HG02852 (cell line): ENCODE results near the gene SIDT2.

Experiments used
- ATAC-seq: cut with Tn5 transposase; IDR thresholded peaks from one replicate; pipeline ENCODE4 v1.9.1; 2021; ENCODE audit warnings: mild to moderate bottlenecking, moderate library complexity; ENCODE audit not compliant: unreplicated experiment

SIDT2 gene

DNA sequence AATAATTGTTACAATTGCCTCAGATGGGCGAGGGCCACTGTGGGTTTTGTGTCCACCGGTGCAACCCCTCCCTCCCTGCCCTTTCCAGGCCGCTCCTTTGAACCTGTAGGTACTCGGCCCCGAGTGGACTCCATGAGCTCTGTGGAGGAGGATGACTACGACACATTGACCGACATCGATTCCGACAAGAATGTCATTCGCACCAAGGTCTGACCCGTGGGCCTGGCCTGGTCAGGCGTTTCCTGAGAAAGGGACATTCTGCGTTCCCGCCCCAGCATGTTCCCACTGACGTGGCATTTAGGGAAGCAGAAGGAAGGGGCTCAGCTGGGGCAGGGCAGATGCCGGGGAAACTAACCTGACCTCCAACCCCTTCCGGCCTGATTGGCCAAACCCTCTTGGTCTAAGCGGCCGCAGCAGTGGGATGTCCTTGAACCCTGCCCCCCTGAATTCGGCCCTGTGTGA lies 10.1 kb downstream of the SIDT2 start:
- no peak for ATAC-seq

DNA sequence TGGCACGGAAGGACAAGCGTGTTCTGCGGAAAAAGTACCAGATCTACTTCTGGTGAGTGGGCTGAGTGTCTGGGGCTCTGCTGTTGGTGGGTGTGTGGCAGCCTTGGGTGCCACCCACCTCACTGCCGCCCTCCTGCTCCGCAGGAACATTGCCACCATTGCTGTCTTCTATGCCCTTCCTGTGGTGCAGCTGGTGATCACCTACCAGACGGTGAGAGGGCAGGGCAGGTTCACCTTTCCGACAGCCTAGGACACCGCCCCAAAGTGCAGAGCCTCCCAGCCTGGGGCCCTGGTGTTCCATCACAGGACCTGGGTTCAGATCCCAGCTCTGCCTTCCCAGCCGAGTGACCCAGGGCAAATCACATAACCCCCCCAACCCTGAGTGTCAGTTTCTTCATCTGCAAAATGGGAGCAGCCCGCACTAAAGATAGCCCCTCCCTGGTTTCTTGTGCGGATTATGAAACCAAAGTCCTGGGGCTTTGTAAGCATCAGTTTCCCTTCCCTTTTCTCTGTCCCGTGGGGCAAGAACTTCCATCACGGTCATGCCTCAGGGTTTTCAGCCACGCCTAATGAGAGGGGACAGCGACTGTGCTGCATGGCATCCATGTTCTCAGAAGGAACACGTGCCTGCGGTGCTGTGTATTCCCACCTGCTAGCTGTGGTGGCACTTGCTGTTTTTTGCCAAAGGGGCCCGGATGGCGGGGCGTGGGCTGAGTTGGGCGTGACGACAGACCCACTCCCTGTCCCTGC lies 10.8 kb downstream of the SIDT2 start:
- ATAC-seq: peak; percentile 67

DNA sequence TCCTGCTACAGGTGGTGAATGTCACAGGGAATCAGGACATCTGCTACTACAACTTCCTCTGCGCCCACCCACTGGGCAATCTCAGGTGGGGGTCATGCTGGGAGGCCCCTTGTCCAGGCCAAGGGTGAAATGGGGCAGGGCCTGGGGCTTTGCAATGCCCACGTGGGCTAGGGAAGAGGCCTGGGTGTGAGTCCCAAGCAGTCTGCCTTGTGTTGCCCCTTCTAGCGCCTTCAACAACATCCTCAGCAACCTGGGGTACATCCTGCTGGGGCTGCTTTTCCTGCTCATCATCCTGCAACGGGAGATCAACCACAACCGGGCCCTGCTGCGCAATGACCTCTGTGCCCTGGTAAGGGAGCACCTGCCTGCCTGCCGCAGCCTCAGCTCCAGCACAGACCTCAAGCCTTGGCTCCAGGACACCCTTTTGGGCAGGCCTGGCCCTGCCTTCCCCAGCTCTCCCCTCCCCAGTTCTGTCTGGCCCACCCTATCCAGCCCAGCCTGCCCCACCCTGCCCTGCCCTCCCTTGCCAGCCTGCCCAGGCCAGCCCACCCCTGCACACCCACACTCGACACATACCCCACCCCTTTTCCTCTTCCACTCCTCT lies 11.5 kb downstream of the SIDT2 start:
- no peak for ATAC-seq

DNA sequence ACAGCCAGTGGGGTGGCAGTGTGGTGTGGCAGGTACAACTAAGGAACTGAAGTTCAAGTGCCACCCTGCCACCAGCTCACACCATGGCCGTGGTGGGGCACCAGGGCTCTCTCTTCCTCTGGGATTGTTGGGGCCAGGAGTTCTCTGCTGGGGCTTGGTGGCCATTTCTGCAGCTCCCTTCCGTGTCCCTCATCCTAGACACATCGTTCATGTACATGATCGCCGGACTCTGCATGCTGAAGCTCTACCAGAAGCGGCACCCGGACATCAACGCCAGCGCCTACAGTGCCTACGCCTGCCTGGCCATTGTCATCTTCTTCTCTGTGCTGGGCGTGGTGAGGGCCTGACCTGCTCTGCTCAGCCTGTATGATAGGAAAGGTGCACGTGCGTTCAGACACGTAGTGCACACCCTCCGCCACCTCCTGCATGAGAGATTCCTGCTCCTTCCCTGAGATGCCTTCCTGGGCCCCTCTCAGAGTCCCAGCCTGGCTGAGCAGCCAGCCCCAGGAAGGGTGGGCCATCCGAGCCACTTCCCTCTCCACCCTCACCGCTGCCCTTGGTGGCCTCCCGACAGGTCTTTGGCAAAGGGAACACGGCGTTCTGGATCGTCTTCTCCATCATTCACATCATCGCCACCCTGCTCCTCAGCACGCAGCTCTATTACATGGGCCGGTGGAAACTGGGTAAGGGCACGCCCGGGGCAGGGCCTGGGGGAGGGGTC lies 13.3 kb downstream of the SIDT2 start:
- ATAC-seq: no peak

DNA sequence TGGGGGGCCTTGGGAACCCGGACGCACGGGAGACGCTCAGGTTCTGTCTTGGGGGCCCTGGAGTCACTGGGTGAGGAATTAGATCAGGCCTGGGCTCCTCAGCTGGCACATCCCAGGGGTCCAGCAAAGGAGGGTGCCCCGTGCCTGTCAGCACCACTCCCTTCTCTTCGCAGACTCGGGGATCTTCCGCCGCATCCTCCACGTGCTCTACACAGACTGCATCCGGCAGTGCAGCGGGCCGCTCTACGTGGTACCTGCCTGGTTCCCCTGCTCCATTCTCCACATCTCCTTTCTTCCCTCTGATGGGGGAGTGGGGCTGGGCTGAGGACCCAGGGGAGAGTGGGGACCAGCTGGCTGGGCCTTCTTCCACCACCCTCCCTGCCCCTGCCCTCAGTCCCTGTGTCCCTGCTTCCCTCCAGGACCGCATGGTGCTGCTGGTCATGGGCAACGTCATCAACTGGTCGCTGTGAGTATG lies 13.9 kb downstream of the SIDT2 start:
- ATAC-seq: no peak

DNA sequence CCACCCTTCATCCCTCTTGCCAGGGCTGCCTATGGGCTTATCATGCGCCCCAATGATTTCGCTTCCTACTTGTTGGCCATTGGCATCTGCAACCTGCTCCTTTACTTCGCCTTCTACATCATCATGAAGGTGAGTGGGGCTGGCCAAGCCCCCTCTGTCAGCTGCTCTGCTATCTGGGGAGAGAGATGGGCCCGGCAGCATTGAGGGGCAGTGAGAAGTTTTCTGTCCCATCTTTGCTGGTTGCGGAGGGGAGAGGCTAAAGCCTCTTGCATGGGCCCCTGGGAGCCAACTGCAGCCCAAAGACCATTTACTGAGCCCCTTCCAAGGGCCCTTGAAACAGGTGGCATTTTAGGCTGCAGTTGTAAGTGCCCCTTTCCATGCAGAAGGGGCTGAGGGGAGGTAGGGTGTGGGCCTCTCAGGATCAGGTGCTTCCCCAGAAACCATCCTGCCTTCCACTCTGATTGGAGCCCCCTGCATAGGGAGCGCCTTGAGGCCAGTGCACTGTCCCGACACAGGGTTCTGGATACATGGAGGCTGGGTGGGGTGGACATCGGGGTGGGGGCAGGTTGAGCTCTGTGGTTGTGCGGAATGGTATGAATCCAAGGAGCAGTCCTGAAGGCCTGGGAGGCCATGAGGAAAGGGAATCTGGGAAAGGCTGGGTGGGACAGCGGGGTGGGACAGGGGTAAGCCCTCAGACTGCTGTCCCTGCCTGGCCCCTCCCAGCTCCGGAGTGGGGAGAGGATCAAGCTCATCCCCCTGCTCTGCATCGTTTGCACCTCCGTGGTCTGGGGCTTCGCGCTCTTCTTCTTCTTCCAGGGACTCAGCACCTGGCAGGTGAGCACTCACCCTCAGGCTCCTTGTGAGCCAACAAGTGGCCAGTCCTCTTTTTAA lies 14.8 kb downstream of the SIDT2 start:
- no peak for ATAC-seq

DNA sequence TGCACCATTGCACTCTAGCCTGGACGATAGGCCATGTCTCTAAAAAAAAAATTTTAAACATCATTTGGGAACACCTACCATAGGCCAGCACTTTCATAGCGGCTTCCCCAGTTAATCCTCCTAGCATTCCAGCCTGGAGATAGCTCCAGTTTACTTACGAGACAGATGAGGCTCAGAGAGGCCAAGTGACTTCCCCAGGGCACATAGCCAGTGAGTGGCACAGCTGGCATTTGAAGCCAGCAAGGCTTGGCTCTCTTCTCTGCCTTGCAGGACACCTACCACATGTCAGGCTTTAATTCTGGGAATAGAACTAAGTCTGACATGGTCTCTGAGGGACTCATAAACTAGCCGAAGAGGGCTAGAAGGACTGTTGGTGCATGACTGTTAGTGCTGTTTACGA lies 15.7 kb downstream of the SIDT2 start:
- no peak for ATAC-seq

DNA sequence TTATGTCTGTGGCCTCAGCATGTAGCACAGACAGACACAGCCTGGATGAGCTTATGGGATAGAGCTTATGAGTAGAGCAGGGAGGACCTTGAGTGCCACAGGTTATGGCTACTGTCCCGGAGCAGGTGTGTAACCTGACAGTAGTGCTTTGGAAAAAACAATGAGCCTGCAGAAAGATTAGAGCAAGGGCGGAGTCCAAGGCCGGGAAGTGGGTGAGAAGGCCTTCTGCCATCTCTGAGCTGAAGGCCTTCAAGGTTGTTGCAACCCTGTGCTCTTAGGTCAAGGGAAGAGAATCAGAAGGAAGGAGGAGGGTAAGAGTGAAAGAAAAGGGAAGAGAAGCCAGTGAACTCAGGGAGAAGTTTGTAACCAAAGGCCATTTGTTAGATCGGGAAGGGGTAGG lies 16.7 kb downstream of the SIDT2 start:
- ATAC-seq: no peak

DNA sequence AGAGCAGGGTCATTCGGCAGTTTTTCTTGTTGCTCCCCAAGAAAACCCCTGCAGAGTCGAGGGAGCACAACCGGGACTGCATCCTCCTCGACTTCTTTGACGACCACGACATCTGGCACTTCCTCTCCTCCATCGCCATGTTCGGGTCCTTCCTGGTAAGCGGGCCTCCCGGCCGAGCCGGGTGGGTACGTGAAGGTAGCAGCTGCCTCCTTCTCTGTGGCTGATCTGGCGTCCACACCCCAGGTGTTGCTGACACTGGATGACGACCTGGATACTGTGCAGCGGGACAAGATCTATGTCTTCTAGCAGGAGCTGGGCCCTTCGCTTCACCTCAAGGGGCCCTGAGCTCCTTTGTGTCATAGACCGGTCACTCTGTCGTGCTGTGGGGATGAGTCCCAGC lies 17.2 kb downstream of the SIDT2 start:
- no peak for ATAC-seq

DNA sequence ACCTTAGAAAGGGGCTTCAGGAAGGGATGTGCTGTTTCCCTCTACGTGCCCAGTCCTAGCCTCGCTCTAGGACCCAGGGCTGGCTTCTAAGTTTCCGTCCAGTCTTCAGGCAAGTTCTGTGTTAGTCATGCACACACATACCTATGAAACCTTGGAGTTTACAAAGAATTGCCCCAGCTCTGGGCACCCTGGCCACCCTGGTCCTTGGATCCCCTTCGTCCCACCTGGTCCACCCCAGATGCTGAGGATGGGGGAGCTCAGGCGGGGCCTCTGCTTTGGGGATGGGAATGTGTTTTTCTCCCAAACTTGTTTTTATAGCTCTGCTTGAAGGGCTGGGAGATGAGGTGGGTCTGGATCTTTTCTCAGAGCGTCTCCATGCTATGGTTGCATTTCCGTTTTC lies 18.5 kb downstream of the SIDT2 start:
- ATAC-seq: no peak

DNA sequence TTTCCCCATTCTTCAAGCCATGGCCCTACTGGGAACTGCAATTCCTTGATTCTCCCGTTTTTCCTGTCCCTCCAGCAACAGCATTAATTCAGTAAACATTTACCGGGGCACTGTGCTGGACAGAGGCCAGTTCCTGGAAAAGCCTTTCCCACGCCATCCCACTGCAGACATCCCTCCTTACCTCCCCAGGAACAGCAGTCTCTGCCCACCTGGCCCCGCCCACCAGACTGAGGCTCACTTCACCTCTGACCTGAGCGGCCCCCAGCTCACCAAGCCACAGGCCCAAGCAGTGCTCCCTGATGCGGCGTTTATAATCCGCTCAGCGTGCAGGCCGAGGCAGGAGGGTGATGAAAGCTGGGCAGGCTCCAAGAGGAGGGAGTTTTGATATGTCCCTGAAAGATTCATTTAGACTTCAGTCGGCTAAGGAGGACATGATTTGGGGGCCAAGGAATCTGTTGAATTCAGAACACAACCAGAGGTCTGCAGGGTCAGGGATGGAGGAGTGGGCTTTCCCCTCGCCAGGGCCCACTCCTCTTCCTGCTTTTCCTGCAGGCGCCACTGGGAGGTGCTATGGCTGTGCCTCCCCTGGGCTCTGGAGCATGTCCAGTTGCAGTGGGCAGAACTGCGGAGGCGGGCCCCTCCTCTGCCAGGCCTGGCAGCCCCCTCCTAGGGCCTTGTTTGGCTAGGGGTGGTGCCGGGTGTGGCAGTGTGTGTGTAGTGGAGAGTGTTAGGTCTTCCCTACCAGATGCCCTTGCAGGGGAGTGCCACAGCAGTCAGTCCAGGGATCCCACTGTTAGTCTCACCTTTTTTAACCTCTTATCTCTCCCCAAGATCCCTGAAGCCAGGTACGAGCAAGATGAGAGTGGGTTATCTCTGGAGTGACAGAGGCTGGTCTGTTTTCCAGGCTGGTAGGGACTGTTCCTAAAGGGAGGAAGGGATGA lies 19.2 kb downstream of the SIDT2 start:
- ATAC-seq: no peak

DNA sequence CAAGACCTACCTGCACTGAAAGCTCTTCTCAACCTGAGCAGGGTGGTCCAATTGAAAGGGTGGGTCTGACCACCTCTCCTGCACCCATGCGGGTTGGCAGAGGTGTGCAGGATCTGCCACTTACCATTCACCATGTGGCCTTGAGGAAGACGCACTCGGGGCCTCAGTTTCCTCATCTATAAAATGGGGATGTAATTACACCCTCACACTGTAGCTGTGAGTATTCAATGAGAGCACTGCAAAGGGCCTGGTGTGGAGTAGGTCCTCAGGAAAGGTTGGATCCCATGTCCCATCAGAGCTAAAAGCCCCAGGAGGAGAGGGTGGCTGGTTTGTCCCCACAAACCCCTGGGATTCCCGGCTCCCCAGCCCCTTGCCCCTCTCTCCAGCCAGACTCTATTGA lies 20.1 kb downstream of the SIDT2 start:
- ATAC-seq: no peak

DNA sequence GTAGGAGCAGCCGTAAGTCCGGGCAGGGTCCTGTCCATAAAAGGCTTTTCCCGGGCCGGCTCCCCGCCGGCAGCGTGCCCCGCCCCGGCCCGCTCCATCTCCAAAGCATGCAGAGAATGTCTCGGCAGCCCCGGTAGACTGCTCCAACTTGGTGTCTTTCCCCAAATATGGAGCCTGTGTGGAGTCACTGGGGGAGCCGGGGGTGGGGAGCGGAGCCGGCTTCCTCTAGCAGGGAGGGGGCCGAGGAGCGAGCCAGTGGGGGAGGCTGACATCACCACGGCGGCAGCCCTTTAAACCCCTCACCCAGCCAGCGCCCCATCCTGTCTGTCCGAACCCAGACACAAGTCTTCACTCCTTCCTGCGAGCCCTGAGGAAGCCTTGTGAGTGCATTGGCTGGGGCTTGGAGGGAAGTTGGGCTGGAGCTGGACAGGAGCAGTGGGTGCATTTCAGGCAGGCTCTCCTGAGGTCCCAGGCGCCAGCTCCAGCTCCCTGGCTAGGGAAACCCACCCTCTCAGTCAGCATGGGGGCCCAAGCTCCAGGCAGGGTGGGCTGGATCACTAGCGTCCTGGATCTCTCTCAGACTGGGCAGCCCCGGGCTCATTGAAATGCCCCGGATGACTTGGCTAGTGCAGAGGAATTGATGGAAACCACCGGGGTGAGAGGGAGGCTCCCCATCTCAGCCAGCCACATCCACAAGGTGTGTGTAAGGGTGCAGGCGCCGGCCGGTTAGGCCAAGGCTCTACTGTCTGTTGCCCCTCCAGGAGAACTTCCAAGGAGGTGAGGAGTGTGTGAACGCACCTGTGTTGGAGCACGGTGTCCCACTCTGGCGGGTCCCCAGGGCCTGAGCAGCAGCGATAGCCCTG lies 20.7 kb downstream of the SIDT2 start, which contains the start of gene TAGLN:
TAGLN (plus strand) TSS at position 318 of the 863 bp plus-strand sequence. CDS start 3,644 bp downstream, outside the sequence.
- ATAC-seq: no peak

DNA sequence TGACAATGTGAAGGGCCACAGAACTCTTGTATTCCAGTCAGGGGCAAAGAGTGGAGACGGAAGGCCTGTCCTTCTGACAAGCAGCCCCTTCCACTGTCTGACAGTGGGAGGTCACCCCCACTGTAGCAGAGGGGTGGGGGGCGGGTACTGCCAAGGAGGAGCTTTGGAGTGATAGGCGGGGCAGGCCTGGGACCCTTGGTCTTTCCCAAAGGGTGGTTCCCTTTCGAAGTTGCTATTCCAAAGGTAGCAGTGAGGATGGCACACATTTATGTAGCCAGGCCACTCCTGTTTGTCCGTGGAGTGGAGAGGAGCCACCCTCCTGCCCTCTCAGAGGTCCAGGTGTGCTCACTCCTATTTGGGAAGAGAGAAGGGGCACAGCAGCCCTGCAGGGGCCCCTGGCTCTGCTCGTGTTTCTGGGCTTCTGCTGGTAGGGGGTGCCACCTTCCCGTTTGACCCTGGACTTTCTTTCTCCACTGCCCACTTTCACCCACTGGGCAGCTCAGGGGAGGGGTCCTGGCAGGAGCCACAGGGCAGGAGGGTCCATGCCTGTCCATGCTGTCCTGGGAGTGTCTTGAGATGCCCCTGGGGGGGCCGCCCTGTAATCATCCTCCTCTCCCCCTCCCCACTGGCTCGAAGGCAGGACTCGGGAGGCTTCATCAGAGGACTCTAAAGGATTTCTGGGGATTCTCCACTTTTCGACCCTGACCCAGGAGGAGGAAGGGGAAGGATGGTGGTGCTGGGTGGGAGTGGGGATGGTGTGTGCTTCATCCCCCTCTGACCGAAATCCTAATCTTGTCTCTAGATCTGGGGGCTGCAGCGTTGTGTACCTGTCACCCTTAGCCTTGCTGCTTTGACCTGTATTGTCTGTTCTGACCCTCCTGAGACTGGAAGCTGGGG lies 21.6 kb downstream of the SIDT2 start:
- ATAC-seq: no peak

DNA sequence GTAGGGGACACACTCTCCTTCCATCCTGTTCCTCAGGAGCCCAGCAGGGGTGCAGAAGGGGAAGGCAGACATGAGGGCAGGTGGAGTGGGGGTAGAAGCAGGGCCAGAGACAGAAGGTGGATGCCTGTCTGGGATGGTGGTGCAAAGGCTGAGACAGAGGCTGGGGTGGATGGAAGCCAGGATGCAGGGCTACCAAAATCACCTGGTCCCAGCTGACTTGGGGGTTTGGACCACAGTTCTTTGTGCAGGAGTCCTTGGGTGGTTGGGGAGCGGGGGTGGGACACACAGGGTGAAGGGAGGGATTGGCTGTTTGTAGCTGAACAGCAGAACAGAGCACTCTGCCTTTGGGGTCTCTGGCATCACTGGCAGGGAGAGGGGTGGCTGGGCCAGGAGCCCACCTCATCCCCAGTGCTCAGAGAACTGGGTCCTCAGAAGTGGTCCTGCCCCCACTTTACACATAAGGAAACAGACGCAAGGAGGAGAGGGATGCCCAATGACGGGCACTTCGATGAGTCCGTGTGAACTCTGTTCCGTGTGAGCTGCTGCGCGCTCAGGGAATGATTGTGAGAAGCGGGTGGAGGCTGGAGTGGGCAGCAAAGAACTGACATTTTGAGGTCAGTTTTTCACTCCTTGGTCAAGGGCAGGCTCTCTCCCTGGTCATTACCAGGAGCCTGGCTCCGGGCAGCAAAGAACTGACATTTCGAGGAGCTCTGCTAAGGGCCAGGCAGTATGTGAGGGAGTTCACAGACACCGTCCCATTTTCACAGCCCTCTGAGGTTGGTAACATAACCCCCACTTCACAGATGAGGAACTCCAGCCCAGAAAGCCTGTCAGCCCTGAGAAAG lies 22.5 kb downstream of the SIDT2 start:
- no peak for ATAC-seq

DNA sequence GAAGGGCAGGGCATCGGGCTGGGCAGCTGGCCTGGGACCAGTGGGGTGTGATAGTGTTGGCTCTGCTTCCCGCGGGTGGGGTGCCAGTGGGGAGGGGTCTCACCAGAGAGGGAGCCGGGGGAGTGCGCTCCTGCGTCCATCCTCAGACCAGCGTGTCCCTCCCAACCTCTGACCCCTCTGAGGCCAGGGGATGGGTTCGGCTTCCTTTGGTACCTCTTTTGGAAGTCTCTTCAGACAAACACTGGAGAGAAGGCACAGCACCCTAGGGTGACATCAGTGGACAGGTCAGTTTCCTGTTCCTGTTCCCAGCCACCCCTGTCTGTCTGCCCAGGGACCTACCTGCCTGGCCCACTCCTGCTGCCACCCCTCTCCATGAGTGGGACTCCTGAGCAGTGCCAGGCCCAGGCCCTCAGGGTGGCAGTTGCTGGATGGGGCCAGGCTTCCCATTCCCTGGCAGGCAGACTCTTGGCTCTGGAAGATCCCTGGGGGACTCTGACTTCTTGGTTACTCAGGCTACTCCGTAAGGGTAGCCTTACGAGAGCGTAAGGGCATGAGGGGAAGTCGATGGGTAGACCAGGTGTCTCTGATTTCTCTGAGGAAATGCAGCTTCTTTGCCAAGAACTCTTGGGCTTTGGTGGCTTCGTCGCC lies 23.2 kb downstream of the SIDT2 start:
- no peak for ATAC-seq
